HCT116 (cell line): ENCODE data around the gene NUCB1.

Source experiments
- CTCF ChIP-seq, 3 experiments: fragments of 200-600 bp in 1 of 3; sonication (generic) in 1 of 3; IDR thresholded peaks in 2 of 3; conservative IDR thresholded peaks in 1 of 3; 2 replicates each; pipeline ENCODE4 v1.5.1; 2012 to 2017; ENCODE audit warnings: low read depth in 2 of 3, low read length in 2 of 3, antibody characterized with exemption in 1 of 3, borderline replicate concordance in 1 of 3, control low read depth in 1 of 3, mild to moderate bottlenecking in 1 of 3, mixed read lengths in 1 of 3, mixed run types in 1 of 3, moderate library complexity in 1 of 3; ENCODE audit not compliant: insufficient read depth in 1 of 3
- EZH2 ChIP-seq: fragments of 200-600 bp; sonication (generic); IDR thresholded peaks from 2 replicates; pipeline ENCODE4 v1.6.1; 2017; ENCODE audit warnings: antibody characterized with exemption, mixed run types
- FOSL1 ChIP-seq: IDR thresholded peaks from 2 replicates; pipeline ENCODE4 v1.6.1; 2012; ENCODE audit warnings: low read depth
- MAX ChIP-seq: IDR thresholded peaks from 2 replicates; pipeline ENCODE4 v1.6.1; 2012
- POLR2A ChIP-seq: IDR thresholded peaks from 2 replicates; pipeline ENCODE4 v1.7.0; 2011; ENCODE audit warnings: borderline replicate concordance; ENCODE audit not compliant: insufficient read depth, insufficient read length; ENCODE audit errors: extremely low read depth
- RAD21 ChIP-seq: IDR thresholded peaks from 2 replicates; pipeline ENCODE4 v1.6.1; 2012; ENCODE audit warnings: low read depth, mild to moderate bottlenecking
- SP1 ChIP-seq: IDR thresholded peaks from 2 replicates; pipeline ENCODE4 v1.6.1; 2012; ENCODE audit warnings: low read depth
- TCF7L2 ChIP-seq: IDR thresholded peaks from 2 replicates; pipeline ENCODE4 v1.7.0; 2011; ENCODE audit warnings: borderline replicate concordance, inconsistent platforms; ENCODE audit not compliant: insufficient read depth, insufficient read length; ENCODE audit errors: extremely low read depth
- YY1 ChIP-seq: IDR thresholded peaks from 2 replicates; pipeline ENCODE4 v1.6.1; 2011; ENCODE audit warnings: low read length, low read depth, moderate library complexity, mild to moderate bottlenecking; ENCODE audit not compliant: insufficient replicate concordance; ENCODE audit errors: extremely low read depth
- ZBTB33 ChIP-seq: IDR thresholded peaks from 2 replicates; pipeline ENCODE4 v1.6.1; 2011; ENCODE audit warnings: mild to moderate bottlenecking, low read length, moderate library complexity; ENCODE audit not compliant: insufficient replicate concordance; ENCODE audit errors: extremely low read depth
- ZFX ChIP-seq: fragments of 450-650 bp; IDR thresholded peaks from 2 replicates; pipeline ENCODE4 v1.6.1; 2017
- ZNF274 ChIP-seq: fragments of 200-500 bp; sonication (Bioruptor generic); IDR thresholded peaks from 2 replicates; pipeline ENCODE4 v1.6.1; 2014; ENCODE audit warnings: mild to moderate bottlenecking, low read depth, low read length, inconsistent platforms

GRCh38 chr19:48887861-48888612, 12.1 kb upstream of the NUCB1 start:
- TF ChIP-seq POLR2A (no peak), RAD21 (no peak), MAX (no peak), CTCF (IDR thresholded peaks at IDR 0.05 in 2 of 3, conservative IDR thresholded peaks at IDR 0.05 in 1 of 3; ENCODE audit: borderline replicate concordance in 1 of 3, insufficient read depth in 1 of 3, low read depth in 2 of 3, low read length in 2 of 3) (no peak), SP1 (no peak), ZBTB33 (no peak), EZH2 (no peak), ZFX (no peak), TCF7L2 (no peak), FOSL1 (no peak), ZNF274 (no peak), YY1 (no peak)
